Tibial nerve (tissue), 4 donors: ENCODE measurements around the gene H6PD. TPM values are rescaled to one million over a fixed set of nuclear protein-coding genes. Genes with fewer than 3 reads are reported as not detected.

Experiments
- DNase-seq, 2 donors: peaks; one replicate each; pipeline ENCODE4 v3.0.0-alpha.2; 2019; ENCODE audit warnings: low spot score in 2 of 2
- H3K27ac ChIP-seq, 4 donors: fragments of 200-600 bp; sonication (generic) in 3 of 4; one replicate each; pipeline ENCODE4 v1.5.1; 2017 to 2019; ENCODE audit warnings: mild to moderate bottlenecking in 1 of 4
- H3K27me3 ChIP-seq, 2 donors: fragments of 200-600 bp; sonication (generic) in 1 of 2; one replicate each; pipeline versions ENCODE4 v1.5.1 to v1.6.0; 2017 to 2019
- H3K36me3 ChIP-seq, 3 donors: fragments of 200-600 bp; sonication (generic); one replicate each; pipeline ENCODE4 v1.5.1; 2018 to 2019
- H3K4me1 ChIP-seq, 4 donors: fragments of 200-600 bp; sonication (generic) in 3 of 4; one replicate each; pipeline ENCODE4 v1.5.1; 2017 to 2019
- H3K4me3 ChIP-seq, 4 donors: fragments of 200-600 bp; sonication (generic) in 3 of 4; one replicate each; pipeline ENCODE4 v1.5.1; 2017 to 2019; ENCODE audit warnings: mild to moderate bottlenecking in 1 of 4, moderate library complexity in 1 of 4
- H3K9me3 ChIP-seq, 4 donors: fragments of 200-600 bp; sonication (generic) in 3 of 4; one replicate each; pipeline ENCODE4 v1.5.1; 2017 to 2019
- EP300 ChIP-seq, 2 donors: sonication (generic); formaldehyde crosslinking; IDR thresholded peaks; one replicate each; pipeline ENCODE4 v1.6.1; 2017; ENCODE audit warnings: antibody characterized with exemption in 2 of 2, mild to moderate bottlenecking in 1 of 2
- POLR2A ChIP-seq, 2 donors: fragments of 450-650 bp; IDR thresholded peaks; one replicate each; pipeline ENCODE4 v1.6.1; 2017; ENCODE audit warnings: antibody characterized with exemption in 2 of 2, mild to moderate bottlenecking in 2 of 2, moderate library complexity in 2 of 2
- WGBS, 2 donors: methylation state at CpG; one replicate each; pipeline ENCODE4 v1.1.5; 2018; 5-methylcytosine and 5-hydroxymethylcytosine counted together
- total RNA-seq, 4 donors: library from RNA; depleted of rRNA; stranded (reverse); fragments of >200 nt; gene quantifications; one replicate each; pipeline ENCODE4 v1.1.0, GENCODE V29; 2016
- TF ChIP-seq, protein P1 (sequence below), 5 experiments: fragments of 200-600 bp in 3 of 5; fragments of 450-650 bp in 2 of 5; sonication (generic) in 3 of 5; IDR thresholded peaks; one replicate each; pipeline ENCODE4 v1.5.1; 2016 to 2019; ENCODE audit warnings: antibody characterized with exemption in 5 of 5, mild to moderate bottlenecking in 3 of 5, moderate library complexity in 2 of 5

Gene H6PD
- total RNA-seq, 4 donors from 2014 or later: 53.1 to 88.6 (median 72.7) TPM

DNA sequence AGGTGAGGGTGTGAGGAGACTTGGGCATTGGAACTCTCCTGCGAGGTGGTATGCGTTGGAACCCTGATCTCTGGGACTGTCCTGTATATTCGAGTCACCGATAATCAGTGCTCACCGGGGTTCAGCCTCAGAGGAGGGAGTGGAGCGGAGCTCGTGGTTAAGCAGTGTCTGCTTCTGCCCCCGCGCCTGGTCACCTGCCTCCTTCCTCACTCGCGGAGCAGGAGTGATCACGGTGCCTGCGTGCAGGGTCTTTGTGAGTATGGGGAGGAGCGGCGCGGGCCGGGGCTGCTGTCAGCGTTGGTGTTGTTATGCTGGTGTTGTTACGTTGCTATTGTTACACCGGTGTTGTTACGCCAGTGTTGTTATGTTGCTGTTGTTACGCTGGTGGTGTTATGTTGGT lies 23.3 kb downstream of the H6PD start:
- H3K27me3 ChIP-seq: no peaks in the 10 kb centered on the region
- no peak overlapping the region for H3K4me3 ChIP-seq
- peaks cover 0 to 24% (median 0%) of the 10 kb centered on the region in 4 donors for H3K4me1 ChIP-seq
- no peak overlapping the region for H3K27ac ChIP-seq
- TF ChIP-seq POLR2A (IDR thresholded peaks at IDR 0.05) (no peak), EP300 (IDR thresholded peaks at IDR 0.05) (no peak)
- TF ChIP-seq, protein P1, sequence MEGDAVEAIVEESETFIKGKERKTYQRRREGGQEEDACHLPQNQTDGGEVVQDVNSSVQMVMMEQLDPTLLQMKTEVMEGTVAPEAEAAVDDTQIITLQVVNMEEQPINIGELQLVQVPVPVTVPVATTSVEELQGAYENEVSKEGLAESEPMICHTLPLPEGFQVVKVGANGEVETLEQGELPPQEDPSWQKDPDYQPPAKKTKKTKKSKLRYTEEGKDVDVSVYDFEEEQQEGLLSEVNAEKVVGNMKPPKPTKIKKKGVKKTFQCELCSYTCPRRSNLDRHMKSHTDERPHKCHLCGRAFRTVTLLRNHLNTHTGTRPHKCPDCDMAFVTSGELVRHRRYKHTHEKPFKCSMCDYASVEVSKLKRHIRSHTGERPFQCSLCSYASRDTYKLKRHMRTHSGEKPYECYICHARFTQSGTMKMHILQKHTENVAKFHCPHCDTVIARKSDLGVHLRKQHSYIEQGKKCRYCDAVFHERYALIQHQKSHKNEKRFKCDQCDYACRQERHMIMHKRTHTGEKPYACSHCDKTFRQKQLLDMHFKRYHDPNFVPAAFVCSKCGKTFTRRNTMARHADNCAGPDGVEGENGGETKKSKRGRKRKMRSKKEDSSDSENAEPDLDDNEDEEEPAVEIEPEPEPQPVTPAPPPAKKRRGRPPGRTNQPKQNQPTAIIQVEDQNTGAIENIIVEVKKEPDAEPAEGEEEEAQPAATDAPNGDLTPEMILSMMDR (IDR thresholded peaks at IDR 0.05): no peak
- peaks cover 0 to 40% (median 3%) of the 10 kb centered on the region in 3 donors for H3K36me3 ChIP-seq
- H3K9me3 ChIP-seq: no peaks in the 10 kb centered on the region
- WGBS, 2 donors: 94 to 95% methylated on average over 22 of the region's 22 CpGs
- no peak for DNase-seq

DNA sequence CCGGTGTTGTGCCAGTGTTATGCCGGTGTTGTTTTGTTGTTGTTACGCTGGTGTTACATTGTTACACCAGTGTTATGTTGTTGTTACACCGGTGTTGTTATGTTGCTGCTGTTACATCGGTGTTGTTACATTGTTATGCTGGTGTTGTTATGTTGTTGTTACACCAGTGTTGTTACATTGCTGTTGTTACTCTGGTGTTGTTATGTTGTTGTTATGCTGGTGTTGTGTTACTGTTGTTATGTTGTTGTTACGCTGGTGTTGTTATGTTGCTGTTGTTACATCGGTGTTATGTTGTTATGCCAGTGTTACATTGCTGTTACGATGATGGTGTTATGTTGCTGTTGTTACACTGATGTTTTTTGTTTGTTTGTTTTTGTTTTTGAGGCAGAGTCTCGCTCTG lies 24.1 kb downstream of the H6PD start:
- Histone ChIP-seq H3K27ac (no peak overlapping the region), H3K4me1 (peaks cover 0 to 19% (median 0%) of the 10 kb centered on the region in 4 donors), H3K27me3 (no peaks in the 10 kb centered on the region), H3K9me3 (no peaks in the 10 kb centered on the region), H3K36me3 (peaks cover 0 to 48% (median 4%) of the 10 kb centered on the region in 3 donors), H3K4me3 (no peak overlapping the region)
- no peak for TF ChIP-seq EP300 (IDR thresholded peaks at IDR 0.05)
- TF ChIP-seq, protein P1 (IDR thresholded peaks at IDR 0.05): no peak
- TF ChIP-seq POLR2A (IDR thresholded peaks at IDR 0.05): no peak
- DNase-seq: no peak
- WGBS, 2 donors: 96 to 99% methylated on average over 9 of the region's 9 CpGs

DNA sequence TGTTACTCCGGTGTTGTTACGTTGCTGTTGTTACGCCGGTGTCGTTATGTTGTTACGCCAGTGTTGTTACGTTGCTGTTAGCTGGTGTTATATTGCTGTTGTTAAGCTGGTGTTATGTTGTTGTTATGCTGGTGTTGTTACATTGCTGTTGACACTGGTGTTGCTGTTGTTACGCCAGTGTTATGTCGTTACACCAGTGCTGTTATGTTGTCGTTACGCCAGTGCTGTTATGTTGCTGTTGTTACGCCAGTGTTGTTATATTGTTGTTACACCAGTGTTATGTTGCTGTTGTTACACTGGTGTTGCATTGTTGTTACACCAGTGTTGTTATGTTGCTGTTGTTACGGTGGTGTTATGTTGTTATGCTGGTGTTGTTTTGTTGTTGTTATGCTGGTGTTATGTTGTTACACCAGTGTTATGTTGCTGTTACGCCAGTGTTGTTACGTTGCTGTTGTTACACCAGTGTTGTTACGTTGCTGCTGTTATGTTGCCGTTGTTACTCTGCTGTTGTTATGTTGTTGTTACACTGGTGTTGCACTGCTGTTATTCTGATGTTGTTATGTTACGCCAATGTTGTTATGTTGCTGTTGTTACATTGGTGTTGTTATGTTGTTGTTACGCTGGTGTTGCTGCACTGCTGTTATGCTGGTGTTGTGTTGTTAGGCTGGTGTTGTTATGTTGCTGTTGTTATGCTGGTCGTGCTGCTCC lies 25.6 kb downstream of the H6PD start:
- TF ChIP-seq, protein P1 (IDR thresholded peaks at IDR 0.05): no peak
- TF ChIP-seq EP300 (IDR thresholded peaks at IDR 0.05) (no peak), POLR2A (IDR thresholded peaks at IDR 0.05) (no peak)
- peaks cover 0 to 17% (median 0%) of the 10 kb centered on the region in 4 donors for H3K4me1 ChIP-seq
- H3K27me3 ChIP-seq: no peaks in the 10 kb centered on the region
- no peak overlapping the region for H3K4me3 ChIP-seq
- H3K36me3 ChIP-seq: peaks cover 0 to 63% (median 4%) of the 10 kb centered on the region in 3 donors
- DNase-seq: no peak
- no peak overlapping the region for H3K27ac ChIP-seq
- H3K9me3 ChIP-seq: no peaks in the 10 kb centered on the region
- WGBS, 2 donors: 91 to 97% methylated on average over 20 of the region's 20 CpGs

DNA sequence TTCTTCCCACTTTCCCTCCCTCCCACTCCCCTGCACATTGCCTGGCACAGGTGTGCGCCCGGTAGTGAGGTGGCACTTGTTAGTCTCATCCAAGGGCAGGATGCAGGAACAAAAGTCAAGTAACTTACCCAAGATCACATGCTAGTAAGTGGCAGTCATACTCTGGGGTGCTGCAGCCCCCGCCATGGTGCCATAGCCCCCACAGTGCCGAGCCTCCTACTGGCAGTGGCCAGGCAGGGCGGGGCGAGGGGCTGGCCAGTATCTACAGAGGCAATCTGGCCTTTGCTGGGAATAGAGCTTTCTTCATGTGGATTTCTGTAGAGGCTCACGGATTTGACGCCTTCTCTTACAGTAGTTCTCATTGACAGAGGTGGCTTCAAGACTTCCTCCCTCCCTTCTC lies 26.9 kb downstream of the H6PD start:
- Histone ChIP-seq H3K36me3 (peaks cover 0 to 63% (median 4%) of the 10 kb centered on the region in 3 donors), H3K4me1 (peaks cover 0 to 6% (median 0%) of the 10 kb centered on the region in 4 donors), H3K4me3 (no peak overlapping the region), H3K9me3 (no peaks in the 10 kb centered on the region), H3K27me3 (no peaks in the 10 kb centered on the region), H3K27ac (no peak overlapping the region)
- 85 to 89% methylated on average over 8 of the region's 8 CpGs for WGBS, 2 donors
- no peak for DNase-seq
- TF ChIP-seq EP300 (IDR thresholded peaks at IDR 0.05) (no peak), POLR2A (IDR thresholded peaks at IDR 0.05) (no peak)
- TF ChIP-seq, protein P1 (IDR thresholded peaks at IDR 0.05): no peak
